ENCODE results near the gene HDAC9. TPM values are rescaled to one million over a fixed set of nuclear protein-coding genes. Genes with fewer than 3 reads are reported as not detected.

HDAC9 gene
- total and polyA plus RNA-seq, 2 experiments from 2014 or later = 3.7 to 9.4 TPM

DNA sequence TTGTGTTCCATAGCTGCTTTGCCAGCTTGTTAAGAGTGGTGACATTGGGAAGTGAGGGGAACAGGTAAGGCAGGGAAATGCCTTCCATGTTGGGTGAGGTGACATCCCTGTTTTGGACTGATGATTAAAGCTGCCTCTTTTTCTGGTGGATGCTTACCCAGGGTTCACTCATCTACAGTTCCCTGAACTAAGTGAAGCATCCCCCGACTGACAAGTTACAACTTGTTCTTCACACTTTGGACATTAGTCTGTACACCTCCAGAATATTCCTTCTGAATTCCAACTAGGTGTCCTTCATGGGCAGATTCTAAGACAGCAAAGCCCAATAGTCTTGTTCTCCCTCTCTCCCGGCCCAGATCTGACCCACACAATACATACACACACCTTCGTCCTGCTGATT lies 63.4 kb downstream of the HDAC9 start:
- no peaks in the 10 kb centered on the region for H4K20me1 ChIP-seq (ENCODE audit: insufficient read depth, poor library complexity, severe bottlenecking)
- 95% methylated on average over 3 of the region's 3 CpGs for WGBS (ENCODE audit: low lambda C conversion rate, missing lambda C conversion rate)
- H3K36me3 ChIP-seq (replicated peaks; ENCODE audit: insufficient read depth, low read depth) = no peaks in the 10 kb centered on the region
- TF ChIP-seq EZH2 (IDR thresholded peaks at IDR 0.05; ENCODE audit: borderline replicate concordance) = no peak
- TF ChIP-seq, protein P1, sequence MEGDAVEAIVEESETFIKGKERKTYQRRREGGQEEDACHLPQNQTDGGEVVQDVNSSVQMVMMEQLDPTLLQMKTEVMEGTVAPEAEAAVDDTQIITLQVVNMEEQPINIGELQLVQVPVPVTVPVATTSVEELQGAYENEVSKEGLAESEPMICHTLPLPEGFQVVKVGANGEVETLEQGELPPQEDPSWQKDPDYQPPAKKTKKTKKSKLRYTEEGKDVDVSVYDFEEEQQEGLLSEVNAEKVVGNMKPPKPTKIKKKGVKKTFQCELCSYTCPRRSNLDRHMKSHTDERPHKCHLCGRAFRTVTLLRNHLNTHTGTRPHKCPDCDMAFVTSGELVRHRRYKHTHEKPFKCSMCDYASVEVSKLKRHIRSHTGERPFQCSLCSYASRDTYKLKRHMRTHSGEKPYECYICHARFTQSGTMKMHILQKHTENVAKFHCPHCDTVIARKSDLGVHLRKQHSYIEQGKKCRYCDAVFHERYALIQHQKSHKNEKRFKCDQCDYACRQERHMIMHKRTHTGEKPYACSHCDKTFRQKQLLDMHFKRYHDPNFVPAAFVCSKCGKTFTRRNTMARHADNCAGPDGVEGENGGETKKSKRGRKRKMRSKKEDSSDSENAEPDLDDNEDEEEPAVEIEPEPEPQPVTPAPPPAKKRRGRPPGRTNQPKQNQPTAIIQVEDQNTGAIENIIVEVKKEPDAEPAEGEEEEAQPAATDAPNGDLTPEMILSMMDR (IDR thresholded peaks at IDR 0.05; ENCODE audit: poor library complexity) = no peak
- no peak for TF ChIP-seq EZH2phosphoT487 (IDR thresholded peaks at IDR 0.05; ENCODE audit: low read depth, severe bottlenecking, unreplicated experiment)
- H3K27ac ChIP-seq = no peak overlapping the region
- H3K79me2 ChIP-seq = no peaks in the 10 kb centered on the region
- no peak for DNase-seq (ENCODE audit: low spot score)
- H3K9me2 ChIP-seq (replicated peaks; ENCODE audit: insufficient read depth) = no peaks in the 10 kb centered on the region
- no peaks in the 10 kb centered on the region for H3K9me3 ChIP-seq (ENCODE audit: low read depth)
- H3K4me2 ChIP-seq = no peak overlapping the region
- no peak overlapping the region for H2AFZ ChIP-seq
- H3K4me3 ChIP-seq = no peak overlapping the region
- H3K4me1 ChIP-seq (ENCODE audit: insufficient read depth) = no peaks in the 10 kb centered on the region
- H3K27me3 ChIP-seq = no peaks in the 10 kb centered on the region

GRCh38 chr7:18559756-18560155 lies 64.2 kb downstream of the HDAC9 start:
- H3K79me2 ChIP-seq = no peaks in the 10 kb centered on the region
- H3K27ac ChIP-seq = no peak overlapping the region
- TF ChIP-seq EZH2phosphoT487 (IDR thresholded peaks at IDR 0.05; ENCODE audit: low read depth, severe bottlenecking, unreplicated experiment) (no peak), EZH2 (IDR thresholded peaks at IDR 0.05; ENCODE audit: borderline replicate concordance) (no peak)
- TF ChIP-seq, protein P1 (IDR thresholded peaks at IDR 0.05; ENCODE audit: poor library complexity) = no peak
- no peak overlapping the region for H3K4me2 ChIP-seq
- H4K20me1 ChIP-seq (ENCODE audit: insufficient read depth, poor library complexity, severe bottlenecking) = no peaks in the 10 kb centered on the region
- no peaks in the 10 kb centered on the region for H3K9me2 ChIP-seq (replicated peaks; ENCODE audit: insufficient read depth)
- no peaks in the 10 kb centered on the region for H3K9me3 ChIP-seq (ENCODE audit: low read depth)
- no peaks in the 10 kb centered on the region for H3K27me3 ChIP-seq
- H3K4me1 ChIP-seq (ENCODE audit: insufficient read depth) = no peaks in the 10 kb centered on the region
- no peak overlapping the region for H2AFZ ChIP-seq
- DNase-seq (ENCODE audit: low spot score) = no peak
- no peak overlapping the region for H3K4me3 ChIP-seq
- no peaks in the 10 kb centered on the region for H3K36me3 ChIP-seq (replicated peaks; ENCODE audit: insufficient read depth, low read depth)

DNA sequence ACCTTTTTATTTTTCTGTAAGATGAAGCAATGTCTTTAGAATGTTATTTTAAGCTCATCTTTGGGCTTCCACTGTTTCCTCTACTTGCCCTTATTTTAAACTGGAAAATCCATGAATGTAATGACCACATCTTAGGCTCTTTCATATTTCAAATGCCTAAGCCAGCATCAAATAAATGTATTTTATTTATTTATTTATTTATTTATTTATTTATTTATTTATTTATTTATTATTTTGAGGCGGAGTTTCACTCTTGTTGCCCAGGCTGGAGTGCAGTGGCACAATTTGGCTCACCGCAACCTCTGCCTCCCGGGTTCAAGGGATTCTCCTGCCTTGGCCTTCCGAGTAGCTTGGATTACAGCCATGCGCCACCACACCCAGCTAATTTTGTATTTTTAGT lies 69.2 kb downstream of the HDAC9 start:
- Histone ChIP-seq H3K9me3 (ENCODE audit: low read depth) (no peaks in the 10 kb centered on the region), H3K4me2 (no peak overlapping the region), H3K9me2 (replicated peaks; ENCODE audit: insufficient read depth) (no peaks in the 10 kb centered on the region), H3K4me1 (ENCODE audit: insufficient read depth) (no peaks in the 10 kb centered on the region), H3K36me3 (replicated peaks; ENCODE audit: insufficient read depth, low read depth) (no peaks in the 10 kb centered on the region), H3K4me3 (no peak overlapping the region), H3K27ac (no peak overlapping the region), H4K20me1 (ENCODE audit: insufficient read depth, poor library complexity, severe bottlenecking) (no peaks in the 10 kb centered on the region), H3K79me2 (no peaks in the 10 kb centered on the region), H2AFZ (no peak overlapping the region), H3K27me3 (no peaks in the 10 kb centered on the region)
- WGBS (ENCODE audit: low lambda C conversion rate, missing lambda C conversion rate) = 98% methylated on average over 5 of the region's 5 CpGs
- TF ChIP-seq EZH2 (IDR thresholded peaks at IDR 0.05; ENCODE audit: borderline replicate concordance) (no peak), EZH2phosphoT487 (IDR thresholded peaks at IDR 0.05; ENCODE audit: low read depth, severe bottlenecking, unreplicated experiment) (no peak)
- TF ChIP-seq, protein P1 (IDR thresholded peaks at IDR 0.05; ENCODE audit: poor library complexity) = no peak
- DNase-seq (ENCODE audit: low spot score) = no peak

GRCh38 chr7:18565337-18565736 lies 69.8 kb downstream of the HDAC9 start:
- TF ChIP-seq EZH2phosphoT487 (IDR thresholded peaks at IDR 0.05; ENCODE audit: low read depth, severe bottlenecking, unreplicated experiment) (no peak), EZH2 (IDR thresholded peaks at IDR 0.05; ENCODE audit: borderline replicate concordance) (no peak)
- TF ChIP-seq, protein P1 (IDR thresholded peaks at IDR 0.05; ENCODE audit: poor library complexity) = no peak
- H3K4me2 ChIP-seq = no peak overlapping the region
- H3K9me2 ChIP-seq (replicated peaks; ENCODE audit: insufficient read depth) = no peaks in the 10 kb centered on the region
- H3K4me1 ChIP-seq (ENCODE audit: insufficient read depth) = no peaks in the 10 kb centered on the region
- no peak overlapping the region for H2AFZ ChIP-seq
- no peaks in the 10 kb centered on the region for H3K27me3 ChIP-seq
- H4K20me1 ChIP-seq (ENCODE audit: insufficient read depth, poor library complexity, severe bottlenecking) = no peaks in the 10 kb centered on the region
- no peak overlapping the region for H3K4me3 ChIP-seq
- no peaks in the 10 kb centered on the region for H3K9me3 ChIP-seq (ENCODE audit: low read depth)
- no peaks in the 10 kb centered on the region for H3K36me3 ChIP-seq (replicated peaks; ENCODE audit: insufficient read depth, low read depth)
- DNase-seq (ENCODE audit: low spot score) = no peak
- no peak overlapping the region for H3K27ac ChIP-seq
- no peaks in the 10 kb centered on the region for H3K79me2 ChIP-seq

All from hepatocyte (in vitro differentiated cells).